ENCODE results near the gene PARS2.

The PARS2 gene

DNA sequence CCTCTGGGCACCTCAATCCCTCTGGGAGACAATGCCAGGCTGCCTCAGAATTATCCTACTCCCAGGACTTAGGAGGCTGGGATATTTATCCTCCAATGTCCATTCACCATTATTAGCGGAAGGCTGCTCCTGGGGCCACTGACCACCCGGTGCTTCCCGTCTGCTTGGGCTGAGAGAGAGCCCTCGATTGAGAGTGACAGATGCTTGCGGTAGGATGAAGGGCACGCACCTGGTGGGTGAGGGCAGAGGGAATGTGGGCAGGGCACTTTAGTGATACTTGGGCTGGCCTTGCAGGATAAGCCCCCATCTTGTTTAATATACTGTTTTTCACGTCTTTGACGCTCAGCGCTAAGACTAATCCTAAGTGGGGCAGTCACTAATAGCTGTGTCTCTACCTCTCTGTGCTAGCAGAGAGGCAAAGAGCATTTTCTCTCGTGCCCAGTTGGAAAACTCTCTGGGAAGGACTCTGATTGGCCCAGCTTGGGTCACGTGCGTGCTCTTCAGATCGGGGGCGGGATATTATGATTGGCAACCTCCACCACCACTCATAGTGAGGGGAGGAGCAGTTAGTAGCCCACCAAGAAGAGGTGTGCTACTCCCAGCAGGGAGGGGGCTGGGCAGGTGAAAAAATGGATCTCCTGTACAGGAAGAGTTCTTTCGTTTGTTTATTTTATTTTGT is 10.6 kb upstream of the PARS2 start:
- no peak for DNase-seq (ENCODE audit: low spot score)

DNA sequence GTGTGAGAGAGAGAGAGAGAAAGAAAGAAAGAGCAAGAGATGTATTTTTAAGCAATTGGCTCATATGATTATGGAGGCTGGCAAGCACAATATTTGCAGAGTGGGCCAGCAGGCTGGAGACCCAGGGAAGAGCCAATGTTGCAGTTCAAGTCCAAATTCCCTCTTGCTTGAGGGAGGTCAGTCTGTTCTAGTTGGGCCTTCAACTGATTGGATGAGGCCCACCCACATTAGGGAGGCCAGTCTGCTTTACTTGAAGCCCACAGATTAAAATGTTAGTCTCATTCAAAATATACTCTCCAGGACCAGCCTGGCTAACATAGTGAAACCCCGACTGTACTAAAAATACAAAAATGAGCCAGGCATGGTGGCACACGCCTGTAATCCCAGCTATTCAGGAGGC is 8.6 kb upstream of the PARS2 start:
- no peak for DNase-seq (ENCODE audit: low spot score)

DNA sequence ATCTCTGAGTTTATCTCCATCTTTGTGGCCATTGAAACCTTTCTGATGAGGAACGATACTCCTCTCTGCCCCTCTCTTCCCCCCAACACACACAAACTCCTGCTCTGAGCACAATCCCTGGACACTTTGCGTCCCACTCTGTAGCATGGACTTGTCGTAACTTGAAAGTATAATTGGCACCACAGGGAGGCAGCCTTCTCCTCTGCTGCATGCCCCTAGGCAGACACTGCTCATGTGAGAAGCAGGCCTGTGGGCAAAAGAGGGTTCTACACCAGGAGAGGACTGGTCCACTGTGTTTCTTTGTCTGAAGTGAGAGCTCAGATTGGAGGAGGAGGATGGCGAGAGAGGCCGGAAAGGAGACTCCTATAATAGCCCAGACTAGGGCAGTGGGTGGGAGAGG is 3.8 kb upstream of the PARS2 start:
- no peak for DNase-seq (ENCODE audit: low spot score)

- no peak for DNase-seq (ENCODE audit: low spot score)
Observed at GRCh38 chr1:54767526-54767925, 3.2 kb upstream of the PARS2 start.

- DNase-seq (ENCODE audit: low spot score) = no peak
Observed at GRCh38 chr1:54766726-54767125, 2.4 kb upstream of the PARS2 start.

- no peak for DNase-seq (ENCODE audit: low spot score)
Observed at GRCh38 chr1:54764922-54765561, 719 bp upstream of the PARS2 start.

- DNase-seq (ENCODE audit: low spot score) = peak; percentile 18
Observed at GRCh38 chr1:54763816-54764132, 549 bp downstream of the PARS2 start.

GRCh38 chr1:54758678-54759348 is 5.5 kb downstream of the PARS2 start:
- no peak for DNase-seq (ENCODE audit: low spot score)

DNA sequence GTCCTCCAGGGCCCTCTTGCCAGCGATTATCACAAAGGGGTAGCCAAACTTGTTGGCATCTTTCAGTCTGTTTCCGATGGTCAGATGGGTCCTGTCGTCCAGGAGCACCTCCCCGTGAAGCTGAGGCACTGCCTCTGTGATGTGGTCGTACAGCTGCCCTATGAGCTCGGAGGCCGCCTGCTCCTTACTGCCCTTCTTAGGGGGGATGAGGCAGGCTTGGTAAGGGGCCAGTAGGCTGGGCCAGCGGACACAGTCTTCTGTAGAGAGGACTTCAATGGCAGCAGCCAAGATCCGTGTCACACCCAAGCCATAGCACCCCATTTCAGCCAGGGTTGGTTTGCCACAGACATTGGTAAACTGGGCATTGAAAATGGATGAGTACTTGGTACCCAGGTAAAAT is 6.5 kb downstream of the PARS2 start:
- DNase-seq (ENCODE audit: low spot score) = no peak

DNA sequence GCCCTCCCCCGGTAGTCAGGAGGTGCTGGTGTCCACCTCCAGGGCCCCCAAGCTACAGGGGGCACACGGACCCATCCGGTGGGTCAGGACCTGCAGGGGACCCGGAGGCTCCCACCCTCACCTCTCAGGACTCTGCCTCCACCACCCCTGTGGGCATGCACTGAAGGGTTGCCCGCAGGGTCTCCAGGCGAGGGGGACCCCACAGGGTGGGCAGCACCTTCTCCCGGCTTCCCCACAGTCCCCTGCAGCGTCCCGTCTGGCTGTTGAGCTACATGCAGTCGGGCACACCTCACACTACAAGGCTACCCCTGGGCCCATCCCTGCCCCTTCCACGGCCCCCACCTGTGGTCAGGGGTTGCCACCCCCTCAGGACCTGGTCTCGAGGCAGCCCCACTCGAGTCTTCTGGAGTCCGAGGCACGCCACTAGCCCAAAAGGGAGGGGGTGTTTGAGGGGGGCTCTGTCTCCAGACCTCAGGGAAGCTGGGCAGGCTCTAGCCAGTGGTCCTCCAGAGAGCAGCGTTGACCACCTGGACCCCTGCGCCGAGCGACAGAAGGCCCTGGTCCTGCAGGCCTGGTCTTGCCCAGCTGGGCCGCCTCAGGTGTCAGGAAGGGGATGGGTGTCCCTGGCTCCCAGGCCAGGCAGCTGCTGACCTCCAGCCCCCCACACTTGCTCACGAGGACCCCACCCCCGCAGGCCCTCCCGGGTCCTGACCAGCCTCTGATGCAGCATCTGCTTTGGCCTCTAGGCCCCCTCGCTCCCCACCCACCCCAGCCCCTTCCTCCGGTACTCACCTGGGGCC is 9.6 kb downstream of the PARS2 start:
- no peak for DNase-seq (ENCODE audit: low spot score)

DNA sequence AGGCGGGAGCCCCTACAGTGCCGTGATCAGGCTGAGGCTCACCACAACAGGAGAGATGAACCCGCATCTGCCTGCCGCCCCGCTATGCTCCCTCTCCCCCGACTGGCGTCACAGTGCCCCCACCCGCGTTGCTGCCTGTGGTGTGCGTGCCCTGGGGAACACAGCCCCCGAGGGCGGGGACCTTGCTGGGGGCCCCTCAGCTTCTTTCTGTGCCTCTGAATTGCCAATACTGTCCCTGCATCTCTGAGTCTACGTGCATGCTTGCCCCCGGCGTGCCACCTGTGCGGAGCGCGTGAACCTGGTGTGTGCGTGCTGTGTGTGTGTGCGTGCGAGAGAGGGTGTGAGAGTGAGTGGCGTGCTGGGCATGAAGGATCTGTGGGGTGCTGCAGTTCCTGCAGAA is 10.3 kb downstream of the PARS2 start:
- DNase-seq (ENCODE audit: low spot score) = no peak

DNA sequence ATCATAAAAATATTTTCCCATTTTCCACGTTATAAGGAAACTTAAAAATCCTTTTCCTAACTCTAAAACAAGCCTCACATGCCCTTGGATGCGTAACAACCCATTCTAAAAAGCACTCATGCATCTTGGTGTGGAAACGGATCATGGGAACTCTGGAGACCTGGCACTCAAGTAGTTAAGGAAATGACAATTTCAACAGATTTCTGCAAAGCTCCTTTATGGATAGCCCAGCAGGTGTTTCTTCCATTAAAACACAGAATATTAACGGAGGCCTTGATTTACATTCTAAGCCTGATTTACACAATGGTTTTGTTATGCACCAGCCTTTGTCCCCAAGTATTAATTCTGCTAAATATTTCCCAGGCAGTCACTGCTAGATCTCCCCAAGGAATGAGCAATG is 12.9 kb downstream of the PARS2 start:
- DNase-seq (ENCODE audit: low spot score) = no peak

- DNase-seq (ENCODE audit: low spot score) = no peak
Observed at GRCh38 chr1:54750596-54750995, 13.7 kb downstream of the PARS2 start.

DNA sequence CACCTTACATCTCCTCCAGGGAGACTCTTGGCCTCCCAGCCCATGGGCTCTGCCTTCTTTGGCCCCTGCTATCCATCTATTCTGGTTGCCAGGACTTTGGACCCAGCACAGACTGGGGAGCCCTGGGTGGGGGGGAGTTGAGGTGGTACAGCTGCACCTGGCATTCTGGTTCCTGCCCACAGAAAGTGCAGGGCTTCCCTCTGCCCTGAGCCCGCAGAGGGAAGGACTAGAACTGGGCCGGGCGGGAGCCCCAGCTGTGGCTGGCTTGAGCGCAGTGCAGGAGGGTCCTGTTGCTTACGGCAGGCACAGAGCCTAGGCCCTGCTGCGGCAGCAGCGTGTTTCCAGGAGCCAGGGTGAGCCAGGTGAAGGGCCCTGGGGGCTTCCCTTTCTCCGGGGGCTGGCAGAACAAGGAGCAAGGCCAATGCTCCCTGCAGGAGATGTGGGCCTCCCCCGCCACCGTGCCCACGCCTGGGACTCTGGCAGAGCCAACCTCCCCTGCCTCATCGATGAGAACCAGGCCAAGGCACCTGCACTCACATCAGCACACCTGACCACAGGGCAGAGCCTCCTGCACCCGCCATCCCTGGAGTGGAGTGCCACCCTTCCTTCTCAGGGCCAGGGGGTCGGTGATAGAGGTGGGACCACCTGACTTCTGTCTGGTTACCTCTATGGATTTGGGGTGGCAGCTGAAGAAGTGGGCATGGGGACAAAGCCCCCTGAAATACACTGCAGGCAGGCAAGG is 16.1 kb downstream of the PARS2 start:
- DNase-seq (ENCODE audit: low spot score) = no peak

GRCh38 chr1:54745864-54746263 is 18.5 kb downstream of the PARS2 start:
- DNase-seq (ENCODE audit: low spot score) = no peak

GRCh38 chr1:54745274-54745673 is 19.0 kb downstream of the PARS2 start:
- DNase-seq (ENCODE audit: low spot score) = no peak

- DNase-seq (ENCODE audit: low spot score) = no peak
Observed at GRCh38 chr1:54744696-54745095, 19.6 kb downstream of the PARS2 start.

DNA sequence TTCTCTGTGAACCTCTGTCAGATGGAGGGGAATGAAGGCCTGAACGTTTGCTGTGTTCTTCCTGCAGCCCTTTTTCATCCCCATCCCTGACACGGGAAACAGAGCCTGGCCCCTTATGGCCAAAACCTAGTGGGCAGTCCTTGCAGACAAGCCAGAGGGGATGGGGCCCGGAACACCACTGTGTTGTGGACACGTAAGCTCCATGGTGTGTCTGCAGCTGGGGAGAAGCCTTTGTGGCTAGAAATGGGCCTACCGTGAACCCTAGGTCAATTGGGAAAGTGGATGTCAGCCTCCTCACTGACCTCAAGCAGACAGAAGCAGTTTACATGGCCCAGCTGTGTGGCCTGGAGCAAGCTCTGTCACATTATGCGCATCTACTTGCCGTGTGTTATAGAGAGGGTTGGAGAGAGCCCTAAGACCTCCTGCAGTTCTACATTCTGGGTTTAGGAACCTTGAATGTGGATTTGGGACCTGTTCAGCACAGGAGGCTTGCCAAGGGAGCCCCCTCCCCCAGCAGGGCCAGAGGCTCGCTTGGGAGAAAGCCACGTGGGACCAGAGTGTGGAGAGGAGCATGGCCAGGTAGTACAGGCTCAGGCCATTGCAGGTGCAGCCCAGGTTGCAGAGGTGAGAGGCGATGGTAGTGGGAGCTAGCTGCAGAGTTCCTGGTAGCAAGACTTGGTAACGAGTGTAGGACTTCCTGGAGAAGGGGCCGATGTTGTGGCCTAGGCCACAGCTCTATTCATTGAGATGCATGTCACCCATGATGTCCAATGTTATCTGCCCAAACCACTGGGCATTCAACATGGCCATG is 20.7 kb downstream of the PARS2 start:
- no peak for DNase-seq (ENCODE audit: low spot score)

- DNase-seq (ENCODE audit: low spot score) = no peak
Observed at GRCh38 chr1:54742282-54742681, 22.0 kb downstream of the PARS2 start.

- DNase-seq (ENCODE audit: low spot score) = no peak
Observed at GRCh38 chr1:54741531-54741930, 22.8 kb downstream of the PARS2 start.

DNA sequence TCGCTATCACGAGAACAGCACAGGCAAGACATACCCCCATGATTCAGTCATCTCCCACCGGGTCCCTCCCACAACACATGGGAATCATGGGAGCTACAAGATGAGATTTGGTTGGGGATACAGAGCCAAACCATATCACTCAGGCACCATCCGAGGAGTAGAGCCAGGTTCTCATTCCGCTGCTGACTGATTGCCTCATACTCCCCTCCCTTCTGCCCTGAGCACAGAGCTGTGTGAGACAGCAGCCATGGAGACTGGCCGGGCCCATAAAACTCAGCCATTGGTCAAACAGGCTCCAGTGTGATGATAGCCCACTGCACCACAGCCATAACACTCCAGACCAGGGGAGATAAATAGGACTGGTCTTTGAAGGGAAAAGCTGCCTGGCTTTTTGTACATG is 26.1 kb downstream of the PARS2 start:
- no peak for DNase-seq (ENCODE audit: low spot score)

All from GM03348 (cell line).